HepG2 (cell line): Measurements from ENCODE around the gene GRIN3A.

ENCODE experiments used
- CBX1 ChIP-seq: IDR thresholded peaks from one replicate; pipeline ENCODE4 v1.6.1; 2016; ENCODE audit warnings: antibody characterized with exemption, low read depth
- CBX5 ChIP-seq: sonication (generic); formaldehyde crosslinking; IDR thresholded peaks from 2 replicates; pipeline ENCODE4 v1.4.0; 2020; ENCODE audit warnings: missing genetic modification reagents, borderline replicate concordance
- CTCF ChIP-seq: sonication (generic); formaldehyde crosslinking; IDR thresholded peaks from 2 replicates; pipeline ENCODE4 v1.5.0; 2020; ENCODE audit warnings: mild to moderate bottlenecking, missing genetic modification reagents, moderate library complexity
- EP300 ChIP-seq, 3 experiments: sonication (generic) in 1 of 3; formaldehyde crosslinking in 1 of 3; IDR thresholded peaks; 2 replicates each; pipeline versions ENCODE4 v1.5.1 to v1.6.1; 2011 to 2020; ENCODE audit warnings: low read depth in 2 of 3, low read length in 2 of 3, borderline replicate concordance in 1 of 3, improper control_type of control experiment in 1 of 3, mild to moderate bottlenecking in 1 of 3, missing genetic modification reagents in 1 of 3, moderate library complexity in 1 of 3
- FOXM1 ChIP-seq: sonication (generic); formaldehyde crosslinking; IDR thresholded peaks from 2 replicates; pipeline ENCODE4 v1.5.0; 2020; ENCODE audit warnings: missing genetic modification reagents
- ZNF343 ChIP-seq: sonication (generic); formaldehyde crosslinking; IDR thresholded peaks from 2 replicates; pipeline ENCODE4 v1.4.0; 2020; ENCODE audit warnings: mild to moderate bottlenecking, missing genetic modification reagents
- ZNF572 ChIP-seq: sonication (generic); formaldehyde crosslinking; IDR thresholded peaks from 2 replicates; pipeline ENCODE4 v1.5.1; 2020; ENCODE audit warnings: mild to moderate bottlenecking, missing genetic modification reagents
- ZNF816 ChIP-seq: sonication (generic); formaldehyde crosslinking; IDR thresholded peaks from 2 replicates; pipeline ENCODE4 v1.8.0; 2022; ENCODE audit warnings: missing genetic modification reagents, mild to moderate bottlenecking, borderline replicate concordance
- TF ChIP-seq, protein P1 (sequence below): sonication (generic); formaldehyde crosslinking; IDR thresholded peaks from 2 replicates; pipeline ENCODE4 v1.4.0; 2020; ENCODE audit warnings: missing genetic modification reagents, mild to moderate bottlenecking, borderline replicate concordance
- TF ChIP-seq, protein P2 (sequence below): sonication (generic); formaldehyde crosslinking; IDR thresholded peaks from 2 replicates; pipeline ENCODE4 v1.4.0; 2020; ENCODE audit warnings: missing genetic modification reagents, borderline replicate concordance

DNA sequence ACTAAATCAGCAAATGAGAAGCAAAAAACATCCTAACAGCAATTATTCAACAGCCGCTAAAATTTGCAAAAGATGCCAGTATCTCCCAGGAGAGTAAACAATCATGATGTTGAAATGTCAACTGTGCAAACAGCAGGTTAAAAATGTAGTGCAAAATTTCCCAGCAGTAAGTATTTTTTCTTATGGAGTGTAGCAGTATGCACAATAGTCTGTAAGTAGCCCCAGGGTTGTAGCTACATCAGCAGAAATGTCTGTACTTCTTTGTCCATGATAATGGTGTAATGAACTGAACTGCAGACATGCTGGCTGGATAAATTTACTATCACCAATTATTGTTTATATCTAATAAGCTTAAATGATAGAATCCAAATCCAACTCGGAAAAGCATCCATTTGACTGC is 31.4 kb downstream of the GRIN3A start:
- TF ChIP-seq ZNF572 (CRISPR knock-in tag) (no peak), ZNF343 (CRISPR knock-in tag) (no peak), EP300 (IDR thresholded peaks at IDR 0.05; ENCODE audit: low read depth in 2 of 2, low read length in 2 of 2) (no peak), EP300 (CRISPR knock-in tag; IDR thresholded peaks at IDR 0.05; ENCODE audit: borderline replicate concordance) (no peak), CBX1 (no peak), FOXM1 (CRISPR knock-in tag) (no peak), CTCF (no peak), CBX5 (no peak), ZNF816 (CRISPR knock-in tag) (no peak)
- TF ChIP-seq, protein P1, sequence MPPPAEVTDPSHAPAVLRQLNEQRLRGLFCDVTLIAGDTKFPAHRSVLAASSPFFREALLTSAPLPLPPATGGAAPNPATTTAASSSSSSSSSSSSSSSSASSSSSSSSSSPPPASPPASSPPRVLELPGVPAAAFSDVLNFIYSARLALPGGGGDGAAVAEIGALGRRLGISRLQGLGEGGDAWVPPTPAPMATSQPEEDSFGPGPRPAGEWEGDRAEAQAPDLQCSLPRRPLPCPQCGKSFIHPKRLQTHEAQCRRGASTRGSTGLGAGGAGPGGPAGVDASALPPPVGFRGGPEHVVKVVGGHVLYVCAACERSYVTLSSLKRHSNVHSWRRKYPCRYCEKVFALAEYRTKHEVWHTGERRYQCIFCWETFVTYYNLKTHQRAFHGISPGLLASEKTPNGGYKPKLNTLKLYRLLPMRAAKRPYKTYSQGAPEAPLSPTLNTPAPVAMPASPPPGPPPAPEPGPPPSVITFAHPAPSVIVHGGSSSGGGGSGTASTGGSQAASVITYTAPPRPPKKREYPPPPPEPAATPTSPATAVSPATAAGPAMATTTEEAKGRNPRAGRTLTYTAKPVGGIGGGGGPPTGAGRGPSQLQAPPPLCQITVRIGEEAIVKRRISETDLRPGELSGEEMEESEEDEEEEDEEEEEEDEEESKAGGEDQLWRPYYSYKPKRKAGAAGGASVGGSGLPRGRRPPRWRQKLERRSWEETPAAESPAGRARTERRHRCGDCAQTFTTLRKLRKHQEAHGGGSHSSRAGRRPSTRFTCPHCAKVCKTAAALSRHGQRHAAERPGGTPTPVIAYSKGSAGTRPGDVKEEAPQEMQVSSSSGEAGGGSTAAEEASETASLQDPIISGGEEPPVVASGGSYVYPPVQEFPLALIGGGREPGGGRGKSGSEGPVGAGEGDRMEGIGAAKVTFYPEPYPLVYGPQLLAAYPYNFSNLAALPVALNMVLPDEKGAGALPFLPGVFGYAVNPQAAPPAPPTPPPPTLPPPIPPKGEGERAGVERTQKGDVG (CRISPR knock-in tag), result no peak
- TF ChIP-seq, protein P2, sequence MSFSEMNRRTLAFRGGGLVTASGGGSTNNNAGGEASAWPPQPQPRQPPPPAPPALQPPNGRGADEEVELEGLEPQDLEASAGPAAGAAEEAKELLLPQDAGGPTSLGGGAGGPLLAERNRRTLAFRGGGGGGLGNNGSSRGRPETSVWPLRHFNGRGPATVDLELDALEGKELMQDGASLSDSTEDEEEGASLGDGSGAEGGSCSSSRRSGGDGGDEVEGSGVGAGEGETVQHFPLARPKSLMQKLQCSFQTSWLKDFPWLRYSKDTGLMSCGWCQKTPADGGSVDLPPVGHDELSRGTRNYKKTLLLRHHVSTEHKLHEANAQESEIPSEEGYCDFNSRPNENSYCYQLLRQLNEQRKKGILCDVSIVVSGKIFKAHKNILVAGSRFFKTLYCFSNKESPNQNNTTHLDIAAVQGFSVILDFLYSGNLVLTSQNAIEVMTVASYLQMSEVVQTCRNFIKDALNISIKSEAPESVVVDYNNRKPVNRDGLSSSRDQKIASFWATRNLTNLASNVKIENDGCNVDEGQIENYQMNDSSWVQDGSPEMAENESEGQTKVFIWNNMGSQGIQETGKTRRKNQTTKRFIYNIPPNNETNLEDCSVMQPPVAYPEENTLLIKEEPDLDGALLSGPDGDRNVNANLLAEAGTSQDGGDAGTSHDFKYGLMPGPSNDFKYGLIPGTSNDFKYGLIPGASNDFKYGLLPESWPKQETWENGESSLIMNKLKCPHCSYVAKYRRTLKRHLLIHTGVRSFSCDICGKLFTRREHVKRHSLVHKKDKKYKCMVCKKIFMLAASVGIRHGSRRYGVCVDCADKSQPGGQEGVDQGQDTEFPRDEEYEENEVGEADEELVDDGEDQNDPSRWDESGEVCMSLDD, result no peak
